MM.1S (cell line): ENCODE measurements around the gene STX4.

Source experiments
- DNase-seq: peaks from one replicate; pipeline ENCODE4 v3.0.0-alpha.2; 2015
- H2AFZ ChIP-seq: fragments of 300-600 bp; sonication (generic); 2 replicates; pipeline ENCODE4 v1.6.0; 2016; ENCODE audit warnings: antibody characterized with exemption, low read length
- H3F3A ChIP-seq: fragments of 300-600 bp; sonication (generic); 2 replicates; pipeline ENCODE4 v1.6.1; 2016; ENCODE audit warnings: mild to moderate bottlenecking, antibody characterized with exemption, low read length, moderate library complexity, mixed read lengths; ENCODE audit not compliant: insufficient read depth
- H3K27ac ChIP-seq: fragments of 300-600 bp; sonication (generic); 2 replicates; pipeline ENCODE4 v1.5.1; 2016; ENCODE audit warnings: mild to moderate bottlenecking, low read length
- H3K27me3 ChIP-seq: fragments of 300-600 bp; sonication (generic); replicated peaks from 2 replicates; pipeline ENCODE4 v1.6.0; 2016; ENCODE audit warnings: low read length; ENCODE audit not compliant: insufficient read depth
- H3K36me3 ChIP-seq: fragments of 300-600 bp; sonication (generic); replicated peaks from 2 replicates; pipeline ENCODE4 v1.6.1; 2016; ENCODE audit warnings: mild to moderate bottlenecking, low read length, mixed read lengths; ENCODE audit not compliant: insufficient read depth
- H3K4me1 ChIP-seq: fragments of 300-600 bp; sonication (generic); 2 replicates; pipeline ENCODE4 v1.6.1; 2016; ENCODE audit warnings: low read length, mixed read lengths
- H3K4me2 ChIP-seq: fragments of 300-600 bp; sonication (generic); 2 replicates; pipeline ENCODE4 v1.6.0; 2016; ENCODE audit warnings: low read depth, low read length
- H3K4me3 ChIP-seq: fragments of 300-600 bp; sonication (generic); 2 replicates; pipeline ENCODE4 v1.5.1; 2016; ENCODE audit warnings: low read length, mixed read lengths
- H3K79me2 ChIP-seq: fragments of 300-600 bp; sonication (generic); 2 replicates; pipeline ENCODE4 v1.6.1; 2016; ENCODE audit warnings: mixed run types, low read length, mixed read lengths
- H3K9ac ChIP-seq: fragments of 300-600 bp; sonication (generic); 2 replicates; pipeline ENCODE4 v1.6.1; 2016; ENCODE audit warnings: low read length, mixed read lengths
- H3K9me2 ChIP-seq: fragments of 300-600 bp; sonication (generic); replicated peaks from 2 replicates; pipeline ENCODE4 v1.6.1; 2016; ENCODE audit warnings: mild to moderate bottlenecking, low read length, mixed read lengths; ENCODE audit not compliant: insufficient read depth
- H3K9me3 ChIP-seq: fragments of 300-600 bp; sonication (generic); replicated peaks from 2 replicates; pipeline ENCODE4 v1.6.1; 2016; ENCODE audit warnings: mild to moderate bottlenecking, low read length, mixed read lengths; ENCODE audit not compliant: insufficient read depth
- H4K20me1 ChIP-seq: fragments of 300-600 bp; sonication (generic); 2 replicates; pipeline ENCODE4 v1.6.1; 2016; ENCODE audit warnings: mild to moderate bottlenecking, low read length, moderate library complexity, mixed read lengths; ENCODE audit not compliant: insufficient read depth
- CTCF ChIP-seq: fragments of 300-600 bp; sonication (generic); IDR thresholded peaks from 2 replicates; pipeline ENCODE4 v1.5.1; 2016; ENCODE audit warnings: antibody characterized with exemption, low read length, mixed read lengths
- EZH2 ChIP-seq: fragments of 300-600 bp; sonication (generic); optimal IDR thresholded peaks from 2 replicates; pipeline ENCODE3; 2017; ENCODE audit warnings: low read depth, mild to moderate bottlenecking, antibody characterized with exemption, low read length, mixed read lengths
- EZH2phosphoT487 ChIP-seq: fragments of 300-600 bp; sonication (generic); IDR thresholded peaks from 2 replicates; pipeline ENCODE4 v1.6.1; 2018; ENCODE audit warnings: antibody characterized with exemption, low read length

Gene STX4

GRCh38 chr16:31084584-31085302 is 51.4 kb downstream of the STX4 start:
- no peaks in the 10 kb centered on the region for H3K27me3 ChIP-seq
- H2AFZ ChIP-seq = no peak overlapping the region
- no peaks in the 10 kb centered on the region for H3K9me2 ChIP-seq
- H3K4me2 ChIP-seq = no peak overlapping the region
- no peak for DNase-seq
- no peaks in the 10 kb centered on the region for H4K20me1 ChIP-seq
- H3K9me3 ChIP-seq = no peaks in the 10 kb centered on the region
- H3K79me2 ChIP-seq = peaks cover 7% of the 10 kb centered on the region
- H3K27ac ChIP-seq = no peak overlapping the region
- no peak overlapping the region for H3K9ac ChIP-seq
- H3K4me3 ChIP-seq = no peak overlapping the region
- no peaks in the 10 kb centered on the region for H3K4me1 ChIP-seq
- 0 out of 2 replicates have a peak, but pooled peaks cover 4% of the 10 kb centered on the region for H3F3A ChIP-seq
- TF ChIP-seq EZH2 (no peak), EZH2phosphoT487 (no peak), CTCF (no peak)
- no peaks in the 10 kb centered on the region for H3K36me3 ChIP-seq

GRCh38 chr16:31085411-31085810 is 52.1 kb downstream of the STX4 start:
- no peak for DNase-seq
- no peaks in the 10 kb centered on the region for H3K79me2 ChIP-seq
- no peaks in the 10 kb centered on the region for H4K20me1 ChIP-seq
- no peak overlapping the region for H3K9ac ChIP-seq
- no peaks in the 10 kb centered on the region for H3K27me3 ChIP-seq
- H2AFZ ChIP-seq = no peak overlapping the region
- H3K4me2 ChIP-seq = no peak overlapping the region
- 0 out of 2 replicates have a peak, but pooled peaks cover 4% of the 10 kb centered on the region for H3F3A ChIP-seq
- no peaks in the 10 kb centered on the region for H3K36me3 ChIP-seq
- H3K9me2 ChIP-seq = no peaks in the 10 kb centered on the region
- no peak overlapping the region for H3K27ac ChIP-seq
- H3K4me1 ChIP-seq = no peaks in the 10 kb centered on the region
- no peaks in the 10 kb centered on the region for H3K9me3 ChIP-seq
- TF ChIP-seq EZH2phosphoT487 = no peak
- TF ChIP-seq EZH2 = no peak
- TF ChIP-seq CTCF = no peak
- H3K4me3 ChIP-seq = no peak overlapping the region

- Histone ChIP-seq H3K27ac (no peak overlapping the region), H2AFZ (no peak overlapping the region), H3K4me3 (no peak overlapping the region), H3K79me2 (peaks cover 2% of the 10 kb centered on the region; the same call in 1 of the 2 replicates), H3F3A (0 out of 2 replicates have a peak, but pooled peaks cover 4% of the 10 kb centered on the region), H3K27me3 (no peaks in the 10 kb centered on the region), H3K9me2 (no peaks in the 10 kb centered on the region), H3K36me3 (no peaks in the 10 kb centered on the region), H4K20me1 (no peaks in the 10 kb centered on the region), H3K4me2 (no peak overlapping the region), H3K9me3 (no peaks in the 10 kb centered on the region), H3K9ac (no peak overlapping the region), H3K4me1 (no peaks in the 10 kb centered on the region)
- DNase-seq = no peak
- TF ChIP-seq EZH2 (no peak), CTCF (no peak), EZH2phosphoT487 (no peak)
These were observed 52.7 kb downstream of the STX4 start for GRCh38 chr16:31085873-31086628.
